Measurements from ENCODE around the gene HIPK2.
"Not testable (repeated sequence)": the region's sequence is repeated elsewhere in the genome, so short reads cannot be mapped to it uniquely, and the experiment has no call there.

Gene HIPK2

GRCh38 chr7:139568813-139569490, 208.8 kb downstream of the HIPK2 start:
- no peak for DNase-seq (ENCODE audit: low read depth, low spot score)

GRCh38 chr7:139568346-139568675, 209.5 kb downstream of the HIPK2 start:
- no peak for DNase-seq (ENCODE audit: low read depth, low spot score)

GRCh38 chr7:139567647-139568345, 210.0 kb downstream of the HIPK2 start:
- no peak for DNase-seq (ENCODE audit: low read depth, low spot score)

GRCh38 chr7:139566736-139567646, 210.8 kb downstream of the HIPK2 start:
- DNase-seq (ENCODE audit: low read depth, low spot score): no peak

GRCh38 chr7:139566075-139566474, 211.7 kb downstream of the HIPK2 start:
- no peak for DNase-seq (ENCODE audit: low read depth, low spot score)

GRCh38 chr7:139563856-139564255, 213.9 kb downstream of the HIPK2 start:
- DNase-seq (ENCODE audit: low read depth, low spot score): no peak

GRCh38 chr7:139562961-139563565, 214.7 kb downstream of the HIPK2 start:
- no peak for DNase-seq (ENCODE audit: low read depth, low spot score)

GRCh38 chr7:139562491-139562890, 215.3 kb downstream of the HIPK2 start:
- DNase-seq (ENCODE audit: low read depth, low spot score): no peak

GRCh38 chr7:139560678-139561077, 217.1 kb downstream of the HIPK2 start:
- no peak for DNase-seq (ENCODE audit: low read depth, low spot score)

- DNase-seq (ENCODE audit: low read depth, low spot score): no peak
Observed at GRCh38 chr7:139560199-139560598, 217.6 kb downstream of the HIPK2 start.

- DNase-seq (ENCODE audit: low read depth, low spot score): no peak
Observed at GRCh38 chr7:139559364-139560105, 218.3 kb downstream of the HIPK2 start.

GRCh38 chr7:139557857-139558581, 219.8 kb downstream of the HIPK2 start:
- DNase-seq (ENCODE audit: low read depth, low spot score): no peak

- not testable (repeated sequence) for DNase-seq (ENCODE audit: low read depth, low spot score)
Observed at GRCh38 chr7:139553991-139554700, 223.7 kb downstream of the HIPK2 start.

- DNase-seq (ENCODE audit: low read depth, low spot score): no peak
Observed at GRCh38 chr7:139548302-139549028, 229.3 kb downstream of the HIPK2 start.

GRCh38 chr7:139544645-139545044, 233.2 kb downstream of the HIPK2 start:
- DNase-seq (ENCODE audit: low read depth, low spot score): no peak

- DNase-seq (ENCODE audit: low read depth, low spot score): no peak
Observed at GRCh38 chr7:139543801-139544603, 233.8 kb downstream of the HIPK2 start.

- no peak for DNase-seq (ENCODE audit: low read depth, low spot score)
Observed at GRCh38 chr7:139542308-139543151, 235.3 kb downstream of the HIPK2 start.
